ENCODE measurements around the gene CAMK2D.

Gene CAMK2D

DNA sequence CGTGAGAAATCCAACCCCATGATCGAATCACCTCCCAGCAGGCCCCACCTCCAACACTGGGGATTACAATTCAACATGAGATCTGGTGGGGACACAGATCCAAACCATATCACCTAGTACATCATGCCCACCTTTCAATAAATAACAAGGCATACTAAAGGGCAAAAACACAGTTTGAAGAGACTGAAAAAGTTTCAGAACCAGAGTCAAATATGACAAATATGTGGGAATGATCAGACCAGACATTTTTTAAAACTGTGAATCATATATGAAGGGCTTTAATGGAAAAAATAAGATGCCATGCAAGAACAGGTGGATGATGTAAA lies 167.3 kb downstream of the CAMK2D start:
- TF ChIP-seq CTCF (IDR thresholded peaks at IDR 0.05; ENCODE audit: low read length) (no peak), EZH2 (optimal IDR thresholded peaks at IDR 0.05; ENCODE audit: low read depth, low read length) (no peak), EZH2phosphoT487 (IDR thresholded peaks at IDR 0.05; ENCODE audit: low read length) (no peak)
- H4K20me1 ChIP-seq (ENCODE audit: insufficient read depth, low read length), result no peaks in the 10 kb centered on the region
- H3K79me2 ChIP-seq (ENCODE audit: low read length), result no peaks in the 10 kb centered on the region
- no peaks in the 10 kb centered on the region for H3F3A ChIP-seq (ENCODE audit: insufficient read depth, low read length)
- no peaks in the 10 kb centered on the region for H3K9me3 ChIP-seq (replicated peaks; ENCODE audit: insufficient read depth, low read length)
- no peak overlapping the region for H3K4me3 ChIP-seq (ENCODE audit: low read length)
- peaks cover 6% of the 10 kb centered on the region; the same call in 1 of the 2 replicates for H3K4me1 ChIP-seq (ENCODE audit: low read length)
- no peak for DNase-seq
- no peaks in the 10 kb centered on the region for H3K36me3 ChIP-seq (replicated peaks; ENCODE audit: insufficient read depth, low read length)
- H3K9ac ChIP-seq (ENCODE audit: low read length), result no peak overlapping the region
- H3K27me3 ChIP-seq (replicated peaks; ENCODE audit: insufficient read depth, low read length), result no peaks in the 10 kb centered on the region
- H3K9me2 ChIP-seq (replicated peaks; ENCODE audit: insufficient read depth, low read length), result no peaks in the 10 kb centered on the region
- no peak overlapping the region for H3K27ac ChIP-seq (ENCODE audit: low read length)
- H2AFZ ChIP-seq (ENCODE audit: low read length), result no peak overlapping the region
- no peak overlapping the region for H3K4me2 ChIP-seq (ENCODE audit: low read depth, low read length)

- no peaks in the 10 kb centered on the region for H3K9me2 ChIP-seq (replicated peaks; ENCODE audit: insufficient read depth, low read length)
- H3K9ac ChIP-seq (ENCODE audit: low read length), result no peak overlapping the region
- H3K79me2 ChIP-seq (ENCODE audit: low read length), result no peaks in the 10 kb centered on the region
- H3K27me3 ChIP-seq (replicated peaks; ENCODE audit: insufficient read depth, low read length), result no peaks in the 10 kb centered on the region
- no peaks in the 10 kb centered on the region for H3K36me3 ChIP-seq (replicated peaks; ENCODE audit: insufficient read depth, low read length)
- H2AFZ ChIP-seq (ENCODE audit: low read length), result no peak overlapping the region
- no peak overlapping the region for H3K4me2 ChIP-seq (ENCODE audit: low read depth, low read length)
- H3F3A ChIP-seq (ENCODE audit: insufficient read depth, low read length), result no peaks in the 10 kb centered on the region
- no peak overlapping the region for H3K27ac ChIP-seq (ENCODE audit: low read length)
- no peaks in the 10 kb centered on the region for H4K20me1 ChIP-seq (ENCODE audit: insufficient read depth, low read length)
- no peak for DNase-seq
- no peak for TF ChIP-seq CTCF (IDR thresholded peaks at IDR 0.05; ENCODE audit: low read length)
- no peak for TF ChIP-seq EZH2phosphoT487 (IDR thresholded peaks at IDR 0.05; ENCODE audit: low read length)
- TF ChIP-seq EZH2 (optimal IDR thresholded peaks at IDR 0.05; ENCODE audit: low read depth, low read length), result no peak
- H3K4me3 ChIP-seq (ENCODE audit: low read length), result no peak overlapping the region
- no peaks in the 10 kb centered on the region for H3K9me3 ChIP-seq (replicated peaks; ENCODE audit: insufficient read depth, low read length)
- peaks cover 6% of the 10 kb centered on the region; the same call in 1 of the 2 replicates for H3K4me1 ChIP-seq (ENCODE audit: low read length)
Observed at GRCh38 chr4:113593400-113594230, 167.9 kb downstream of the CAMK2D start.

GRCh38 chr4:113591982-113592381 lies 169.6 kb downstream of the CAMK2D start:
- no peaks in the 10 kb centered on the region for H3K9me3 ChIP-seq (replicated peaks; ENCODE audit: insufficient read depth, low read length)
- no peaks in the 10 kb centered on the region for H3K9me2 ChIP-seq (replicated peaks; ENCODE audit: insufficient read depth, low read length)
- H3K36me3 ChIP-seq (replicated peaks; ENCODE audit: insufficient read depth, low read length), result no peaks in the 10 kb centered on the region
- no peaks in the 10 kb centered on the region for H3F3A ChIP-seq (ENCODE audit: insufficient read depth, low read length)
- TF ChIP-seq CTCF (IDR thresholded peaks at IDR 0.05; ENCODE audit: low read length), result no peak
- no peak overlapping the region for H3K9ac ChIP-seq (ENCODE audit: low read length)
- no peaks in the 10 kb centered on the region for H3K27me3 ChIP-seq (replicated peaks; ENCODE audit: insufficient read depth, low read length)
- H4K20me1 ChIP-seq (ENCODE audit: insufficient read depth, low read length), result no peaks in the 10 kb centered on the region
- no peaks in the 10 kb centered on the region for H3K79me2 ChIP-seq (ENCODE audit: low read length)
- no peak overlapping the region for H3K27ac ChIP-seq (ENCODE audit: low read length)
- H3K4me3 ChIP-seq (ENCODE audit: low read length), result no peak overlapping the region
- H2AFZ ChIP-seq (ENCODE audit: low read length), result no peak overlapping the region
- peaks cover 6% of the 10 kb centered on the region; the same call in 1 of the 2 replicates for H3K4me1 ChIP-seq (ENCODE audit: low read length)
- no peak overlapping the region for H3K4me2 ChIP-seq (ENCODE audit: low read depth, low read length)
- DNase-seq, result no peak
